ENCODE results near the gene EPG5.
"Not testable (repeated sequence)": the region's sequence is repeated elsewhere in the genome, so short reads cannot be mapped to it uniquely, and the experiment has no call there.

EPG5 gene

GRCh38 chr18:45820106-45820745, 146.9 kb downstream of the EPG5 start:
- no peak for DNase-seq (ENCODE audit: low read depth)
- no peak overlapping the region for H3K4me3 ChIP-seq (ENCODE audit: low read length)
- no peak for TF ChIP-seq CTCF (conservative IDR thresholded peaks at IDR 0.05; ENCODE audit: low read depth, low read length)

- not testable (repeated sequence) for H3K4me3 ChIP-seq (ENCODE audit: low read length); DNase-seq (ENCODE audit: low read depth)
Observed at GRCh38 chr18:45818765-45819164, 148.4 kb downstream of the EPG5 start.

GRCh38 chr18:45817543-45817942, 149.6 kb downstream of the EPG5 start:
- TF ChIP-seq CTCF (conservative IDR thresholded peaks at IDR 0.05; ENCODE audit: low read depth, low read length), result no peak
- no peak for DNase-seq (ENCODE audit: low read depth)
- no peak overlapping the region for H3K4me3 ChIP-seq (ENCODE audit: low read length)

GRCh38 chr18:45814733-45815132, 152.4 kb downstream of the EPG5 start:
- DNase-seq (ENCODE audit: low read depth); H3K4me3 ChIP-seq (ENCODE audit: low read length): not testable (repeated sequence)

GRCh38 chr18:45807144-45807543, 160.0 kb downstream of the EPG5 start:
- not testable (repeated sequence) for H3K4me3 ChIP-seq (ENCODE audit: low read length); DNase-seq (ENCODE audit: low read depth)

- DNase-seq (ENCODE audit: low read depth), result no peak
- H3K4me3 ChIP-seq (ENCODE audit: low read length), result no peak overlapping the region
- TF ChIP-seq CTCF (conservative IDR thresholded peaks at IDR 0.05; ENCODE audit: low read depth, low read length), result no peak
Observed at GRCh38 chr18:45806226-45806625, 160.9 kb downstream of the EPG5 start.

GRCh38 chr18:45805551-45805950, 161.6 kb downstream of the EPG5 start:
- DNase-seq (ENCODE audit: low read depth), result no peak
- no peak overlapping the region for H3K4me3 ChIP-seq (ENCODE audit: low read length)
- no peak for TF ChIP-seq CTCF (conservative IDR thresholded peaks at IDR 0.05; ENCODE audit: low read depth, low read length)

GRCh38 chr18:45802814-45803492, 164.2 kb downstream of the EPG5 start:
- no peak for TF ChIP-seq CTCF (conservative IDR thresholded peaks at IDR 0.05; ENCODE audit: low read depth, low read length)
- no peak overlapping the region for H3K4me3 ChIP-seq (ENCODE audit: low read length)
- DNase-seq (ENCODE audit: low read depth), result peak; percentile 92
